Activated B cell treated with CpG ODN at 0.5 μM for 24 hours (primary cell): Measurements from ENCODE around the gene KRT14. TPM values are rescaled to one million over a fixed set of nuclear protein-coding genes. Genes with fewer than 3 reads are reported as not detected.

ENCODE experiments used
- ATAC-seq: fragments of 200-7000 bp; cut with Tn5 transposase; one replicate; pipeline ENCODE4 v1.10.0; 2021; ENCODE audit warnings: low read depth, mild to moderate bottlenecking, moderate library complexity
- CTCF ChIA-PET: fragments of 350-600 bp; sonication (Branson Sonifier 250); formaldehyde crosslinking; loops from one replicate; lab custom pipeline; 2021; ENCODE audit warnings: antibody characterized with exemption; lab: Charles Lee
- POLR2A ChIA-PET: fragments of 350-600 bp; sonication (Branson Sonifier 250); formaldehyde crosslinking; loops from one replicate; lab custom pipeline; 2021; ENCODE audit warnings: antibody characterized with exemption; lab: Charles Lee
- DNase-seq: peaks from one replicate; pipeline ENCODE4 v3.0.0; 2022
- H3K27ac Mint-ChIP-seq: one replicate; pipeline ENCODE4 v1.8.0; 2020; ENCODE audit warnings: mixed read lengths
- H3K27me3 Mint-ChIP-seq: one replicate; pipeline ENCODE4 v1.8.0; 2021; ENCODE audit warnings: mixed read lengths
- H3K36me3 Mint-ChIP-seq: one replicate; pipeline ENCODE4 v1.8.0; 2021; ENCODE audit warnings: low read depth, mixed read lengths
- H3K4me1 Mint-ChIP-seq: one replicate; pipeline ENCODE4 v1.8.0; 2021; ENCODE audit warnings: mixed read lengths
- H3K4me3 Mint-ChIP-seq: one replicate; pipeline ENCODE4 v1.8.0; 2020; ENCODE audit warnings: mild to moderate bottlenecking, mixed read lengths
- H3K9me3 Mint-ChIP-seq: one replicate; pipeline ENCODE4 v1.8.0; 2020; ENCODE audit warnings: mixed read lengths
- intact Hi-C: fragments of 100-400 bp; cut with micrococcal nuclease; formaldehyde crosslinking; loops from one replicate; pipeline ENCODE4 v1.15.1; 2024
- total RNA-seq: library from RNA; stranded (reverse); gene quantifications from 2 replicates; pipeline ENCODE4 v1.2.3, GENCODE V29; 2022
- TF ChIP-seq, protein P1 (sequence below): fragments of 200-600 bp; IDR thresholded peaks from one replicate; pipeline ENCODE4 v1.8.0; 2022; ENCODE audit warnings: antibody characterized with exemption, mild to moderate bottlenecking

KRT14 gene
- total RNA-seq, 1 donor from 2014 or later: not detected

DNA sequence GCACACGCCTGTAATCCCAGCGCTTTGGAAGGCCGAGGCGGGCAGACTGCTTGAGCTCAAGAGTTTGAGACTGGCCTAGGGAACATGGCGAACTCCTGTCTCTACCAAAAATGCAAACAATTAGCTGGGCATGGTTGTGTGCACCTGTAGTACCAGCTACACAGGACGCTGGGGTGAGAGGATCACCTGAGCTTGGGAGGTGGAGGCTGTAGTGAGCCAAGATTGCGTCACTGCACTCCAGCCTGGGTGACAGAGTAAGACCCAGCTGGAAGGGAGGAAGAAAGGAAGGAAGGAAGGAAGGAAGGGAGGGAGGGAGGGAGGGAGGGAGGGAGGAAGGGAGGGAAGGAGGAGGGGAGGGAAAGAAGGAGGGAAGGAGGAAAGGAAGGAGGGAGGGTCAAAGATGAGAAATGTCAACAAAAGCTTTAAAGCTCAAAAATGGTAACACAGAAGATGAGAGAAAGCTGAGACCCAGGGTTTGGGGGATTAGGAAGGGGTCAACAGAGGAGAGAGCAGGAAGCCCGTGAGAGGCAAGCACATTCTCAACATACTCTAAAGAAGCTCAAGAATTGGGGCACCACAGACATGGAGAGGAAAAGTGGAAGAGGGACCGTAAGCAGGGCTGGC, 53.6 kb downstream of the KRT14 start:
- TF ChIP-seq, protein P1, sequence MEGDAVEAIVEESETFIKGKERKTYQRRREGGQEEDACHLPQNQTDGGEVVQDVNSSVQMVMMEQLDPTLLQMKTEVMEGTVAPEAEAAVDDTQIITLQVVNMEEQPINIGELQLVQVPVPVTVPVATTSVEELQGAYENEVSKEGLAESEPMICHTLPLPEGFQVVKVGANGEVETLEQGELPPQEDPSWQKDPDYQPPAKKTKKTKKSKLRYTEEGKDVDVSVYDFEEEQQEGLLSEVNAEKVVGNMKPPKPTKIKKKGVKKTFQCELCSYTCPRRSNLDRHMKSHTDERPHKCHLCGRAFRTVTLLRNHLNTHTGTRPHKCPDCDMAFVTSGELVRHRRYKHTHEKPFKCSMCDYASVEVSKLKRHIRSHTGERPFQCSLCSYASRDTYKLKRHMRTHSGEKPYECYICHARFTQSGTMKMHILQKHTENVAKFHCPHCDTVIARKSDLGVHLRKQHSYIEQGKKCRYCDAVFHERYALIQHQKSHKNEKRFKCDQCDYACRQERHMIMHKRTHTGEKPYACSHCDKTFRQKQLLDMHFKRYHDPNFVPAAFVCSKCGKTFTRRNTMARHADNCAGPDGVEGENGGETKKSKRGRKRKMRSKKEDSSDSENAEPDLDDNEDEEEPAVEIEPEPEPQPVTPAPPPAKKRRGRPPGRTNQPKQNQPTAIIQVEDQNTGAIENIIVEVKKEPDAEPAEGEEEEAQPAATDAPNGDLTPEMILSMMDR: no peak
- no peaks in the 10 kb centered on the region for H3K36me3 Mint-ChIP-seq
- H3K4me1 Mint-ChIP-seq: peaks cover 2% of the 10 kb centered on the region
- H3K4me3 Mint-ChIP-seq: no peak overlapping the region
- ChIA-PET CTCF (interaction anchor here (2.1 kb wide), 1 partner anchor 16 kb away, joined by 9 read pairs; no protein-coding TSS in a partner anchor), POLR2A (interaction anchor here (1.0 kb wide), 1 partner anchor 16 kb away, joined by 3 read pairs; no protein-coding TSS in a partner anchor)
- ATAC-seq: no peak
- H3K27me3 Mint-ChIP-seq: peaks cover 69% of the 10 kb centered on the region
- H3K9me3 Mint-ChIP-seq: no peaks in the 10 kb centered on the region
- H3K27ac Mint-ChIP-seq: no peak overlapping the region
- intact Hi-C loops: no loop called here
- no peak for DNase-seq

Other genes with a start within 250 kb of the KRT14 start
- gene KRT33A, start 236.1 kb downstream of the KRT14 start, total RNA-seq: not detected in 2 replicates
- not detected in 2 replicates for gene KRT33B, start 217.1 kb downstream of the KRT14 start, total RNA-seq
- not detected in 2 replicates for gene KRT34, start 204.6 kb downstream of the KRT14 start, total RNA-seq
- not detected in 2 replicates for gene KRT31, start 189.3 kb downstream of the KRT14 start, total RNA-seq
- not detected in 2 replicates for gene KRT37, start 162.3 kb downstream of the KRT14 start, total RNA-seq
- not detected in 2 replicates for gene KRT38, start 145.9 kb downstream of the KRT14 start, total RNA-seq
- gene KRT32, start 119.5 kb downstream of the KRT14 start, total RNA-seq: not detected in 2 replicates
- gene KRT35, start 105.7 kb downstream of the KRT14 start, total RNA-seq: not detected in 2 replicates
- gene KRT36, start 97.0 kb downstream of the KRT14 start, total RNA-seq: not detected in 2 replicates
- not detected in 2 replicates for gene KRT13, start 81.3 kb downstream of the KRT14 start, total RNA-seq
- gene KRT15, start 68.0 kb downstream of the KRT14 start, total RNA-seq: not detected in 2 replicates
- gene KRT19, start 58.6 kb downstream of the KRT14 start, total RNA-seq: not detected in 2 replicates
- gene KRT9, start 14.8 kb downstream of the KRT14 start, total RNA-seq: not detected in 2 replicates
- gene KRT16, start 25.9 kb upstream of the KRT14 start, total RNA-seq: not detected in 2 replicates
- not detected in 2 replicates for gene KRT17, start 37.7 kb upstream of the KRT14 start, total RNA-seq
- 843 and 900 TPM in 2 replicates for gene EIF1, start 102.0 kb upstream of the KRT14 start, total RNA-seq
- gene GAST, start 125.4 kb upstream of the KRT14 start, total RNA-seq: not detected in 2 replicates
- 0.10 and 0.11 TPM in 2 replicates for gene HAP1, start 147.7 kb upstream of the KRT14 start, total RNA-seq
- 27.3 and 31.1 TPM in 2 replicates for gene JUP, start 199.8 kb upstream of the KRT14 start, total RNA-seq
- gene P3H4, start 225.1 kb upstream of the KRT14 start, total RNA-seq: 0.76 and 1.9 TPM in 2 replicates
- 0.54 and 0.86 TPM in 2 replicates for gene FKBP10, start 226.1 kb upstream of the KRT14 start, total RNA-seq
- 38.7 and 41.0 TPM in 2 replicates for gene NT5C3B, start 249.3 kb upstream of the KRT14 start, total RNA-seq